Right lobe of liver (tissue), 4 donors: ENCODE measurements around the gene MRPL20.

Source experiments
- CTCF ChIP-seq, 4 donors: fragments of 200-600 bp in 3 of 4; fragments of 450-650 bp in 1 of 4; IDR thresholded peaks; one replicate each; pipeline versions ENCODE4 v1.5.1 to v1.8.0; 2016 to 2022; ENCODE audit warnings: antibody characterized with exemption in 4 of 4, mild to moderate bottlenecking in 2 of 4
- POLR2A ChIP-seq: fragments of 450-650 bp; IDR thresholded peaks from one replicate; pipeline ENCODE4 v1.6.1; 2017; ENCODE audit warnings: antibody characterized with exemption, mild to moderate bottlenecking
- donor health status: DM: no; HTN: no; CAD: no.
- donor health status: DM: no; HTN: no; CAD: no.
- donor health status: DM: no; HTN: yes; CAD: no.

- TF ChIP-seq CTCF (IDR thresholded peaks at IDR 0.05) = no peak
- TF ChIP-seq POLR2A = no peak
Observed at GRCh38 chr1:1398677-1399186, 8.4 kb downstream of the MRPL20 start.
